OCI-LY7 (cell line): ENCODE measurements around the gene CA10.

ENCODE experiments used
- CTCF ChIP-seq: fragments of 200-600 bp; sonication (generic); conservative IDR thresholded peaks from 2 replicates; pipeline ENCODE4 v1.5.1; 2014; ENCODE audit warnings: mild to moderate bottlenecking, antibody characterized with exemption, low read length, moderate library complexity, mixed read lengths
- EZH2phosphoT487 ChIP-seq: fragments of 200-600 bp; sonication (generic); IDR thresholded peaks from 2 replicates; pipeline ENCODE4 v1.6.1; 2018; ENCODE audit warnings: low read depth, borderline replicate concordance, mild to moderate bottlenecking, mixed run types, antibody characterized with exemption, low read length, moderate library complexity, mixed read lengths

GRCh38 chr17:51828901-51829300 lies 329.6 kb downstream of the CA10 start:
- TF ChIP-seq CTCF: no peak
- TF ChIP-seq EZH2phosphoT487: no peak
